Dermis microvascular lymphatic vessel endothelial cell (primary cell): ENCODE results near the gene KIF22. TPM values are rescaled to one million over a fixed set of nuclear protein-coding genes. Genes with fewer than 3 reads are reported as not detected.

ENCODE experiments used
- DNase-seq, 2 donors: peaks; one replicate each; pipeline versions ENCODE4 v3.0.0 to v3.0.0-alpha.2; 2010; ENCODE audit warnings: low read depth in 2 of 2
- total RNA-seq: library from RNA; depleted of rRNA; stranded (reverse); fragments of >200 nt; gene quantifications from 2 replicates; pipeline ENCODE4 v1.2.1, GENCODE V29; 2014

Gene KIF22
- total RNA-seq, 1 donor from 2014 or later = 47.2 TPM

DNA sequence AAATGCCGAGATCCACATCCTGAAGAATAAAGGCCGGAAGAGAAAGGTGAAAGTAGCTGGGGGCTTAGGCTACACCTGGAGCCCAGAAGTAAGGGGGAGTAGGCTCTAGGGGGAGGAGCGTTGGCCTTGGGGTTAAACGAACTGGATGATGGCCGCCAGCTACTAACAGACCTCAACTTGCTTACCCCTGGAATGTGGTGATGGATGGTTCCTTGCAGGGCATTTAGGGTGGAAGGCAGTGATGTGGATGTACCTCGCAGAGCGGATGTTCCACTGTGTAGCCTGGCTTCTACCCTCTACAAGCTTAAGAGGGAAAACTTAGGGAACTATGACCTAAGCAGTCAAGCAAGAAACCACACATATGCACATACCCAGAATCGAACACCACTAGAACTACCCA lies 13.5 kb downstream of the KIF22 start:
- DNase-seq = no peak

DNA sequence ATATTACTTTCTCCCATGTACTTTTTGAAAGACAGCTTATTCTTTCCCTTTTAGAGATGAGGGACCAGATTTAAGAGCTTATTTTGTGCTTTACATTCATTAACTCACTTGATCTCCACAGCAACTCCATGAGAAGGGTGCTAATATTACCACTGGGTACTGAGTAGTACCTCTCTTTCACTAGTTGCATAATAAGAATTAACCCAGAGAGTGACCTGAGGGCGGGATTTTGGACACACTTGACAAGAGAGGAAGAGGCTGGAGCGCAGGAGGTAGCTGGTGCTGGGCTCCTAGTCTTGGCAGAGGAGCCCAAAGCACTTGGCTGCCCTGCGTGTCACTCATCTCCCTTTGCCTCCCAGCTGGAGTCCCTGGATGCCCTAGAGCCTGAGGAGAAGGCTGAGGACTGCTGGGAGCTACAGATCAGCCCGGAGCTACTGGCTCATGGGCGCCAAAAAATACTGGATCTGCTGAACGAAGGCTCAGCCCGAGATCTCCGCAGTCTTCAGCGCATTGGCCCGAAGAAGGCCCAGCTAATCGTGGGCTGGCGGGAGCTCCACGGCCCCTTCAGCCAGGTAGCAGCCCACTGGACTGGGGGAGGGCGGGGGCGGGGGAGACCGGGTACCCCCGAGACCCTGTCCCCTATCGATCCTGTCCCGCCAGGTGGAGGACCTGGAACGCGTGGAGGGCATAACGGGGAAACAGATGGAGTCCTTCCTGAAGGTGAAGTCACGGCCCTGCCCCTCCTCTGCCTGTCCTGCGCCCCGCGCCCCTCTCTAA lies 14.1 kb downstream of the KIF22 start:
- DNase-seq = peak in 1 of 2 donors; percentile 26

DNA sequence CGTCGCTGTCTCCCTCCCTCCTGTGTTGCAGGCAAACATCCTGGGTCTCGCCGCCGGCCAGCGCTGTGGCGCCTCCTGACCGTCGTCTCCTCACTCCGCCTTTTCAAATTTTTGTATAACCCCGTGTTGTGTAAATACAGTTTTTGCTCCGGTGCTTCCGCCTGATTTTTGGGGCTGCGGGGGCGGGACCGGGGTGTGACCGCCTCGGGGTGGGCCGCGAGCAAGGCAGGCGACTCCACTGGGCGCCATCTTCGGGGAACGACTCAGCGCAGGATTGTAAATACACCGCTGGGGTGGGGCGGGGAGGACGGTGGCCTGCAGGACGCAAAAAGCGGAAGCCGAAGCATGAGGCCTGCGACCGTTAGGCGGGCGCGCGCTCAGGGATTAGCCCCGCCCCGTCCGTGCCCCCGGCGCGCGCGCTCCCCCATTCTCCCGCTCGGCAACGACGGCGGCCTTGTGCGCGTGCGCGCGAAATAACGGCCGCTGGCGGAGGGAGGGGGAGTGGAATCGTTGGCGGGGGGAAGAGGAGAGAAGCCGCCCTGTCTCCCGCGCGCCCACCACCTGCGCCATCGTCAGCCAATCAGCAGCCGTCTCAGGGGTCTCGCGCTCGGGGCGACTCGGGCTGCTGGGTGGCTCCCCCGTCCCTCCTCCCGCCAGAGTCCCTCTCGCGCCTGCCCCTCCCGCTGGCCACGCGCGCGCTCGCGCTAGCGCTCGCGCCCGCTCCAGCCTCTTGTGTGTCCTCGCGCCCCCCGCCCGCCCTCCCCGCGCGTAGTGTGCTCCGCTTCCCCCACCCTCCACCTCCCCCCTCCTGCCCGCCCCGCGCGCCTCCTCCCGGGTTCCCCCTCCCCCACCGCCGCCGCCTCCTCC lies 14.9 kb downstream of the KIF22 start:
- peak; percentile 92 to 98 for DNase-seq

DNA sequence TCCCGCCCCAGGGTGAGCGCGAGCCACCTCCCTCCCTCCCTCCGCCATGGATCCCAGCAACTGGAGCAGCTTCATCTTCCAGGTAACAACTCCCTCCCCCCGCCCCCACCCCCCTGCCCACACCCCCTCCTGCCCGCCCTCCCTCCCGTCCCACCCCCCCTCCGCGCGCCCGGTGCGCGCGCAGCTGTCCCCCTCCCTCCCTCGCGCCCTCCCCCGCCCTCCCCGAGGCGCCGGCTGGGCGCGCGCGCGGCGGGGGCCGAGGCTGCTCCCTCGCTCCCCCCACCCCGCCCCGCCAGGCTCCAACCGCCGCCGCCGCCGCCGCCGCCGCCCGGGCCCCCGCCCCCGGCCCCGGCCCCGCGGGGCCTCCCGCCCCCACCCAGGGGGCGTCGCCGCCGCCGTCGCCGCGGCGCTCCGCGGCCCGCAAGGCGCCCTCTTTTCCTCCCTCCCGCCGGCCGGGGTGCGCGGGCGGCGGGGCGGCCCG lies 15.6 kb downstream of the KIF22 start, which contains the start of gene MAZ:
Gene MAZ (plus strand): TSS at position 431 of the 481 bp plus-strand sequence. CDS start 173 bp downstream, outside the sequence.
- no peak for DNase-seq

DNA sequence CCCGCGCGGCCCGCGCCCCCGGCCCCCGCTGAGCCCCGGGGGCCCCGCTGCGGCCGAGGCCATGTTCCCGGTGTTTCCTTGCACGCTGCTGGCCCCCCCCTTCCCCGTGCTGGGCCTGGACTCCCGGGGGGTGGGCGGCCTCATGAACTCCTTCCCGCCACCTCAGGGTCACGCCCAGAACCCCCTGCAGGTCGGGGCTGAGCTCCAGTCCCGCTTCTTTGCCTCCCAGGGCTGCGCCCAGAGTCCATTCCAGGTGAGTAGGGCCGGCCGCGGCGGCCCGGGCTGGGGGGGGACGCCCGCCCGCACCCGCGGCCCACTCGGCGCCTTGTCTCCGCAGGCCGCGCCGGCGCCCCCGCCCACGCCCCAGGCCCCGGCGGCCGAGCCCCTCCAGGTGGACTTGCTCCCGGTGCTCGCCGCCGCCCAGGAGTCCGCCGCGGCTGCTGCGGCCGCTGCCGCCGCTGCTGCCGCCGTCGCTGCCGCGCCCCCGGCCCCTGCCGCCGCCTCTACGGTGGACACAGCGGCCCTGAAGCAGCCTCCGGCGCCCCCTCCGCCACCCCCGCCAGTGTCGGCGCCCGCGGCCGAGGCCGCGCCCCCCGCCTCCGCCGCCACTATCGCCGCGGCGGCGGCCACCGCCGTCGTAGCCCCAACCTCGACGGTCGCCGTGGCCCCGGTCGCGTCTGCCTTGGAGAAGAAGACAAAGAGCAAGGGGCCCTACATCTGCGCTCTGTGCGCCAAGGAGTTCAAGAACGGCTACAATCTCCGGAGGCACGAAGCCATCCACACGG lies 16.3 kb downstream of the KIF22 start:
- peak in 1 of 2 donors; percentile 33 for DNase-seq

DNA sequence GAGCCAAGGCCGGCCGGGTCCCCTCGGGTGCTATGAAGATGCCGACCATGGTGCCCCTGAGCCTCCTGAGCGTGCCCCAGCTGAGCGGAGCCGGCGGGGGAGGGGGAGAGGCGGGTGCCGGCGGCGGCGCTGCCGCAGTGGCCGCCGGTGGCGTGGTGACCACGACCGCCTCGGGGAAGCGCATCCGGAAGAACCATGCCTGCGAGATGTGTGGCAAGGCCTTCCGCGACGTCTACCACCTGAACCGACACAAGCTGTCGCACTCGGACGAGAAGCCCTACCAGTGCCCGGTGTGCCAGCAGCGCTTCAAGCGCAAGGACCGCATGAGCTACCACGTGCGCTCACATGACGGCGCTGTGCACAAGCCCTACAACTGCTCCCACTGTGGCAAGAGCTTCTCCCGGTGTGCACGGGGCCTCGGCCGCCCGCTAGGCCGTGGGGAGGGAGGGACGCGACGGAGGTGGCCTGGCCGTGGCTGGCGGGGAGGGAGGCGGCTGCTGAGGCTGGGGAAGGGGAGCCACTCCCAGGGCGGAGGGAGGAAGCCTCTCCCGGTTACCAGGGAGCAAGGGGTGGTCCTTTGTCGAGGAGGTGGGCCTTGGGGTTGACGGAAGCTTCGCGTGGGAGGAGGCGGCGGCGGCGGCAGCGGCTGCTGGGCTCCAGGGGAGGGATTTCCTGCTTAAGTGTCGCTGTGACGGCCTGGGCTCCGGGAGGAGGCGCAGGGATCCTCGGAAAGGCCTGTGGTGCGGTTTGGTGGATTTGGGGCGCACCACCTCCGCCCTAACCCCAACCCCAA lies 17.1 kb downstream of the KIF22 start:
- DNase-seq = peak; percentile 84 to 93

DNA sequence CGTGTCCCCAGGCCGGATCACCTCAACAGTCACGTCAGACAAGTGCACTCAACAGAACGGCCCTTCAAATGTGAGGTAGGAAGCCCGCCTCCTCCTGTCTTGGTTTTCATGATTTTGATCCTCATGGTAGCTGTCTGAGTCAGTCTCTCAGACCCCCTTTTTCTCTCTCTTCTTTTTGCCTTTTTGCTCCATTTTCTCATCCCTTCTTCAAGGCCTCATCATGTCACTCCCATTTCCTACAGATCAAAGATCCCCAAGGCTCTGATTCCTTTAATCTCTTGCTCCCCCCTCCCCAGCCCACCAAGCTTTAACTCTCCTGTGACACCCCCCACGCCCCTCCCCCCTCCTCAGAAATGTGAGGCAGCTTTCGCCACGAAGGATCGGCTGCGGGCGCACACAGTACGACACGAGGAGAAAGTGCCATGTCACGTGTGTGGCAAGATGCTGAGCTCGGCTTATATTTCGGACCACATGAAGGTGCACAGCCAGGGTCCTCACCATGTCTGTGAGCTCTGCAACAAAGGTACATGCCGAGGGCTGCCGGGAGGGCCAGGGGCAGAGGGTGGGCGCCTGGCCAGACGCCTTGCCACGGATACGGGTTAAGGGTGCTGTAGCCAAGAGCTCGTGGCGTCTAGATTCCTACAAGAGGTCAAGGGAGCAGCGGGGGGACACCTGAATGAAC lies 17.8 kb downstream of the KIF22 start:
- DNase-seq = no peak

DNA sequence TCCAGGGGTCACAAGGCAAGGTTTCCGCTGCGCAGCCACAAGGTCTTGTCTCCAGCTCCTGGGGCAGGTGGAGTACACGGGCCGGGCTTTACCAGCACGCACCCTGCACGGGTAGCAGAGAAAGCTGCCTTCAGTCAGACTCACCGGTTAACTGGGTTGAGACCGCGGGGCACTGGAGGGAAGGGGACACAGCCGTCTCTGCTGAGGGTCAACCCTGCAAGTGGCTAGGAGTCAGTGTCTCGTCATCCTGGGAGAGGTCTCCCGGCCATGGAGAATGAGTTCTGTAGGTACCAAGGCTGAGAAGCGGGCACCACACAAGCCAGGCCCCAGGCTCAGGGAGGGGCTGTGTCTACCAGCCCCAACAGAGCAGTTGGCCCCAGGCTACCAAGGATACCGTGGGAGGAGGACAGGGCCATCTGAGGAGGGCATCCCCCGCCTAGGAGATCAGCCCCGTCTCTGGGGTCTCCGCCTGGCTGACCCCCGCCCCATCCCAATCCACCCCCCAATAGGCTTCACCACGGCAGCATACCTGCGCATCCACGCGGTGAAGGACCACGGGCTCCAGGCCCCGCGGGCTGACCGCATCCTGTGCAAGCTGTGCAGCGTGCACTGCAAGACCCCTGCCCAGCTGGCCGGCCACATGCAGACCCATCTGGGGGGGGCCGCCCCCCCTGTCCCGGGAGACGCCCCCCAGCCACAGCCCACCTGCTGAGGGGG lies 18.6 kb downstream of the KIF22 start:
- DNase-seq = no peak

DNA sequence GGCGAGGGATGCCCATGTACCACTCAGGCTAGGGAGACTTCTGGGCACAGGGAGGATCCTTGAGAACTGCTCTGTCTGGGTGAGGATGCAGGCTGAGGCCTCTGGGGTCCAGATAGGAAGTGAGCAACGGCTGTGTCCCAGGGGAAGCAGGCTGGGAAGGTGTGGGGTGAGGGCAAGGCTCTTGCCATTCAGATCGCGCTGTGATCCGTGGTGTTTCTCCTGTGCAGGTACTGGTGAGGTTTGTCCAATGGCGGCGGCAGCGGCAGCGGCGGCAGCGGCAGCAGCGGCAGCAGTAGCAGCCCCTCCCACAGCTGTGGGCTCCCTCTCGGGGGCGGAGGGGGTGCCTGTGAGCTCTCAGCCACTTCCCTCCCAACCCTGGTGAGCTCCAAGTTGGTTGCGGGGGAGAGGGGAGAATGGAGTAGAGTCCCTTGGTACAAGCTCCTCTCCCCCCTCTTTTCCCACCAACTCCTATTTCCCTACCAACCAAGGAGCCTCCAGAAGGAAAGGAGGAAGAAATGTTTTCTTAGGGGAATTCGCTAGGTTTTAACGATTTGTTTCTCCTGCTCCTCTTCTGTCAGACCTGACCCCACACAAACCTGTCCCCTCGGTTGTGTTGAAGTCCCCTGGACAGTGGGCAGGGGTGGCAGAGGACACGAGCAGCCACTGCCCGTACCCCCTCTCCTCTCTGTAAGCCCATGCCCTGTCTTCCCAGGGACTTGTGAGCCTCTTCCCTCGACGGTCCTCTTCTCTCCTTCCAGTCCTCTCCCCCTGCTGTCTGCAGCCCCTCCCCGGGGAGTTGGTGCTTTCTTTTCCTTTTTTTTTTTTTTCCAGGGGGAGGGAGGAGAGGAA lies 19.5 kb downstream of the KIF22 start:
- DNase-seq = no peak

DNA sequence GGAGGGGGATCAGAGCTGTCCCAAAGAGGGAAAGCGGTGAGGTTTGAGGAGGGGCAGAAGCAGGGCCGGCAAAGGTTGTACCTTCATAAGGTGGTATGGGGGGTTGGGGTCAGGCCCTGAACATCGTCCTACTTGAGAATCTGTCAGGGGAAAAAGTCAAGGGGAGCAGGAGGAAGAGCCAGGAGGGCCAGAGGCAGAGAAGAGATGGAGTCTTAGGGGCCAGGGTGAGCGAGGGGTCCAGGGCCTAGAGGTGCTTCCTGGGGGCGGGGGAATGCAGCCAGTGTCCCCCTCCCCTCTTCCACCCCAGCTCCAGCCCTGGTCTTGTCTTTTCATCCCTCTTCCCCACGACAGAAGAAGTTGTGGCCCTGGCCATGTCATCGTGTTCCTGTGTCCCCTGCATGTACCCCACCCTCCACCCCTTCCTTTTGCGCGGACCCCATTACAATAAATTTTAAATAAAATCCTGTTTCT lies 20.2 kb downstream of the KIF22 start:
- DNase-seq = no peak

DNA sequence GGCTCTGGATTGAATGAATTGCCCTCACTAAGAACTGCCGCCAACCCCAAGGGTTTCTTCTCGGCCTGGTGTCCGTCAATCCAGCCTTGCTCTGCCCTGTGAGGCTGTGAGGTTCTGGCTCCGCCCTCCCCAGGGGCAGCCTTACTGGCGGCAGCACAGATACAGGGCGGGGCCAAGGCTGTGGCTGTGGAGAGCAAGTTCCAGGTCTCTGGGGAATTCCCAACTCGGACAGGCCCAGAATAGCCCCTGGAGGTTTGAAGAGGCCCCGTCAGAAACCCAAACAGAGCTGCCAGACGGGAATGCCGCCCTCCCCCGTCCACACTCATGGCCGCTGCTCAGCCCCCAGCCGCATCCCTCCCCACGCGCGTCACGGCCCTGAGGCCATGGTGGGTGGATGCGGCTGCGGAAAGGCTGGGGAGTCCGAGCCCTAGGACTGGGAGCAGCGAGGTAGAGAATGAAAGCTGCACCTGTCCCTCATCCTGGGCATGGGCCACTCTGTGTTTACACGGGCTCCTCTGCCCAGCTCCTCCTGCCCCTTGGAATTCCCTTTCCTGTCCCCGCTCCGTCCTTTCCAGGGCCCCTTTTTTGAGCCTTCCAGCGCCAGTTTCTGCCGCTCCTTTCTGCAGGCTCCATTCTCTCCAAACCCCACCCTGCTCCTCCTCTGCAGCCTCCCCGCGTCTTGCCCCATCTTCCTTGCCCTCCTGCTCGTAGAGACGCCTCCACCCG lies 20.8 kb downstream of the KIF22 start:
- peak in 1 of 2 donors; percentile 95 for DNase-seq

DNA sequence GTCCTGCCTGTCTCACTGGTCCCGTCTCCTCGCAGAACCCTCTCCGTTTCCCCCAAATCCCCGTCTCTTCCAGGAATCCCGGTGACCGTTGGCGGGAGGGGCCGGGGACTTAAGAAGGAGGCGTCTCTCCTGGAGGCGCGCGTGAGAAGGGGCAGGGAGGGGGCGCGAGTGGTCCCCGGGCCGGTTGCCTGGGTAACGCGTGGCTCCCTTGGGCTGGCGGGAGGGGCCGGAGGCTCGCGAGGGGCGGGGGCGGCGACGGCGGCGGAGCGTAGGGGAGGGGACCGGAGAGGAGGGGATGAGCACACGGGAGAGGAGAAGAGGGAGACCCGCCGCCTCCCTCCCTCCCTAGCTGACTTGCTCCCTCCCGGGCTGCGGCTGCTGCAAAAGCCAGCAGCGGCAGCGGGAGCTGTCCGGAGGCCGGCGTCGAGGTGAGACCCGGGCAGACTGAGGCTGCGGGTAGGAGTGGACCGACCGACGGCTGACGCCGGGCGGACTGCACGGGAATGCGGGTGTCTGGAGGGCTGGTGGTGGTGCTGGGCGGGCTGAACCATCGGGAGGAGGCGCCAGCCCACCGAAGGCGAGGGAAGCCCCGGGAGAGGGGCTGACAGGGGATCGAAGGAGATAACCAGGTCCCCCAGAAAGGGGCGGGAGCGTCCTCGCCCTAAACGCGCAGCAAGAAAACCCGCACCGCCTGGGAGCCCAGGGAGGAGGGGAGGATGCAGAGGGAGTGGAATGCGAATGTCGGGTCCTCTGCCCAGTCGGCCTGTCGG lies 21.5 kb downstream of the KIF22 start, which contains the start of gene PRRT2:
Gene PRRT2 (plus strand): TSS at position 298 of the 770 bp plus-strand sequence. CDS start 862 bp downstream, outside the sequence.
- DNase-seq = peak in 1 of 2 donors; percentile 48

DNA sequence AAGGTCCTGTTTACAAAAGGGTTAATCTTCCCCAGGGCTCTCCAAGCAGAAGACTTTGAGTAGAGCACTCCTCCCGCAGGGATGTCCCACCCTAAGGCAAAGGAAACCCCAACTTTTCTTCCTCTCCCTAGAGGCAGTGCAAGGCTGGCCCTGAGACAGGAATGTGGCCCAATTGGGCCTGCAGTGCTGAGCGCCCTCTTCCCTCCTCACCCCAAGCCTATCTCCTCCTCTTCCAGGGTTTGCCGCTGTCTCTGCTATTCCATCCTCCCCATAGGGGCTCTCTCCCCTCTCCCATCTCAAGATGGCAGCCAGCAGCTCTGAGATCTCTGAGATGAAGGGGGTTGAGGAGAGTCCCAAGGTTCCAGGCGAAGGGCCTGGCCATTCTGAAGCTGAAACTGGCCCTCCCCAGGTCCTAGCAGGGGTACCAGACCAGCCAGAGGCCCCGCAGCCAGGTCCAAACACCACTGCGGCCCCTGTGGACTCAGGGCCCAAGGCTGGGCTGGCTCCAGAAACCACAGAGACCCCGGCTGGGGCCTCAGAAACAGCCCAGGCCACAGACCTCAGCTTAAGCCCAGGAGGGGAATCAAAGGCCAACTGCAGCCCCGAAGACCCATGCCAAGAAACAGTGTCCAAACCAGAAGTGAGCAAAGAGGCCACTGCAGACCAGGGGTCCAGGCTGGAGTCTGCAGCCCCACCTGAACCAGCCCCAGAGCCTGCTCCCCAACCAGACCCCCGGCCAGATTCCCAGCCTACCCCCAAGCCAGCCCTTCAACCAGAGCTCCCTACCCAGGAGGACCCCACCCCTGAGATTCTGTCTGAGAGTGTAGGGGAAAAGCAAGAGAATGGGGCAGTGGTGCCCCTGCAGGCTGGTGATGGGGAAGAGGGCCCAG lies 22.4 kb downstream of the KIF22 start:
- no peak for DNase-seq

DNA sequence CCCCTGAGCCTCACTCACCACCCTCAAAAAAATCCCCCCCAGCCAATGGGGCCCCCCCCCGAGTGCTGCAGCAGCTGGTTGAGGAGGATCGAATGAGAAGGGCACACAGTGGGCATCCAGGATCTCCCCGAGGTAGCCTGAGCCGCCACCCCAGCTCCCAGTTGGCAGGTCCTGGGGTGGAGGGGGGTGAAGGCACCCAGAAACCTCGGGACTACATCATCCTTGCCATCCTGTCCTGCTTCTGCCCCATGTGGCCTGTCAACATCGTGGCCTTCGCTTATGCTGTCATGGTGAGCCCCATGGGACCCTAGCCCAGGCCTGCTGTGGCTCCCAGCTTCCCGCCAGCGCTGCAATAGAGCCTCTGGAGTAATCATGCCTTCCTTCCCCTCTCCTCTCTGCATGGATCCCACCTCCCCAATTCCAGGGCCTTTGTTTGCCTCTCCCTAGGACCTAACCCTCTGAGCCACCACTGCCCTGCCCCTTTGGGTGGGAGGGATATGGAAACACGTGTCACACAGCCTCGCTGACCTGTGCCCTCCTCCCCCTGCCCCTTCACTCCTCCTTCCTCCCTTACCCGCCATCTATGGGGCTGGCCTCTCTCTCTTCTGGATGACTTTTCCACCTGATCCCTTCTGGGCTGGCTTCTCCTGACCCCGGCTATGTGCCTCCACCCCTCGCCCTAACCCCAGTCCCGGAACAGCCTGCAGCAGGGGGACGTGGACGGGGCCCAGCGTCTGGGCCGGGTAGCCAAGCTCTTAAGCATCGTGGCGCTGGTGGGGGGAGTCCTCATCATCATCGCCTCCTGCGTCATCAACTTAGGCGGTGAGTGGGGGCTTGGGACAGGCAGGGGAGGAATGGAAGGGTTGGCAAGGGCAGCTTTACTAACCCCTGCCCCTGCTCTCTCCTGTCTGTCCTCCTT lies 23.4 kb downstream of the KIF22 start:
- DNase-seq = no peak

DNA sequence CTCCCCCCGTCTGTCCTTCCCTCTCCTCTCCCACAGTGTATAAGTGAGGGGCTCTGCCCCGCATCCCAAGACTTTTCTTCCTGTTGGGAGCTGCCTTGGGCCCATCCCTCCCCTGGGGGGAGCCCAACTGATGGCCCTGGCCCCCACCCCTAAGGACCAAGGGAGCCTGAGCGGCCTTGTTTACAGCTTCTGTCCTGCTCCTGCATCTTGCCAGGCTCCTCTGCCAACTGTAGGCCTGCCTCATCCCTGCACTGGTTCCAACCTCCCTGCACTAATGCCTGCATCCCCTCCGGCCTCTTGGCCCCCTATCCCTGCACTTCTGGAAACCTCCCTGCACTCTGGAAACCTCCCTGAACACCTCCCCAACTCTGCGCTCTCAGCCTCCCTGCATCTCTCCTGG lies 24.0 kb downstream of the KIF22 start:
- no peak for DNase-seq
